NCI-H146 treated with DMSO at 0.1 percent for 48 hours (cell line): Measurements from ENCODE around the gene NPS.

Experiments used
- DNase-seq: peaks from one replicate; lab custom pipeline; 2025; ENCODE audit not compliant: unreplicated experiment; lab: John Stamatoyannopoulos, UW

The NPS gene

DNA sequence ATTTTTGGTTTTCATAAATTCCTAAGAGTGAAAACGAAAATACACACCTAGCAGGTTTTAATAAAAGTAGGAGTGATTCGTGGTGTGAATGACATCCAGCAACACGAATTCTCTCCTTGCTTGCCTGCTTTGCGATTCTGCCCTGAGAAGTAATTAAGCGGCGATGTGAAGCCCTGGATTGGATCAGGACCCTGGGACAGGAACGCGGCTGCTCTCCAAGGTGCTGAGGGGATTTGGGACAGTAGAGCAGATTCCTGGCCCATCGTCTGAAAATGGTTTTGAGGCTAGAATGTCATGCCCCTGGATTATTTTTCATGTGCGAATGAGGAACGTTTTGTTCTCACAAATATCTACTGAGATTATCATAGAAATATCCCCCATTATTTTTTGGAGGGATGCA is 7.8 kb downstream of the NPS start:
- no peak for DNase-seq

- DNase-seq: no peak
These were observed 12.5 kb downstream of the NPS start for GRCh38 chr10:127561647-127562046.

DNA sequence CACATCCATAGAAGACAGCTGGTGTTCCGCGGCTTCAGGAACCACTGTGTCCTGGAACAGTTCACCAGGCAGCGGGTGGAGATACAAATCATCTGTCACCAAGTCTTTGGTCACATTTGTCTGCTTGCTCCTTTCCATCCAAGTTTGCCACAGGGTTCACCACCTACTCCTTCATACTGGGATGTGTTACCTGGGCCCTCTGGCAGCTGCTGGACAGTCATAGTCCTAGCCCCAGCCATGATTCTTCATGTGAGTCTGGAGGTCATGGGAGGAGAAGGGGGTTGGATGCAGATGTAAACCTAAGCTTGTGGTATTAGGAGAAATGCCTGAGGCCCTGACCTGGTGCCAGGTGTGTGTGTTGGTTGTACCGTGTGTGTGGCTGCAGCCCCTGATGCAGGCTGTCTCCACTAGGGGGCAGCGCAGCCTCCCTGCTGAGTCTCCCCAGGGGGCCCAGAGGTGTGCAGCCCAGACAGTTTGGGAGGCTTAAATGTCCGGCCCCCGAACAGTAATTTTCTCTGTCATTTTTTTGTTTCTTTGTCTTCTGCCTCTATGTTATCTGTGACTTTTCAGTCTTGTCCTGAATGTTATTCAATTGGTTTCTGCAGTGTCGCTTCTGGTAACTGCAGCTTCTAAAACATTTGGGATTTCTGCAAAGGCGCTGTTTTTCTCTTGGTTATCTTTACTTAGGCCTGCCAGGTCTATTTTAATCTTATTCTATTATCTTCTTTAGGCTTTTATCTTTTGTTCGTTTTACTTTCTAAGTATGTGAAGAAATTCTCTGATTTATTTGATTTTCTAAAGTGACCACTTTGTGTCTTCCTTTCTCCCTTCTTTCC is 14.8 kb downstream of the NPS start:
- no peak for DNase-seq

- DNase-seq: no peak
These were observed 15.5 kb downstream of the NPS start for GRCh38 chr10:127564644-127565043.

DNA sequence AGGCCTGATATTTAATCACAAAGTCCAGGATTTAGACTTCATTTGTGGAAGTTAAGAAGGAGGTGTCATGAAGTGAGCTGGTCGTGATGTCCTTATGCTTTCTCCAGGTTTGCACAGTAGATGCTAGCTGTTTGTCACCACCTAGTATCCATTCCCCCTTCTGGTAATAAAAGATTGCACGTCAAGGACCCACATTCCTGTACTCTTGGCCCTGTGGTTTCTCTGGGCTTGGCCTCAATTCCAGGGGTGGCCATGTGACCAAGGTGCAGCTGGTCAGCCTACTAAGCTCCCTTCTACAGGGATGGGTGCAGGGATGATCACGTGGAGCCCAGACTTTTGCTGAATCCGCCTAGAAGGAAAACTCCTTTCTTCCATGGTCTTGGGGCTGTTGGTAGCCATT is 16.5 kb downstream of the NPS start:
- no peak for DNase-seq

DNA sequence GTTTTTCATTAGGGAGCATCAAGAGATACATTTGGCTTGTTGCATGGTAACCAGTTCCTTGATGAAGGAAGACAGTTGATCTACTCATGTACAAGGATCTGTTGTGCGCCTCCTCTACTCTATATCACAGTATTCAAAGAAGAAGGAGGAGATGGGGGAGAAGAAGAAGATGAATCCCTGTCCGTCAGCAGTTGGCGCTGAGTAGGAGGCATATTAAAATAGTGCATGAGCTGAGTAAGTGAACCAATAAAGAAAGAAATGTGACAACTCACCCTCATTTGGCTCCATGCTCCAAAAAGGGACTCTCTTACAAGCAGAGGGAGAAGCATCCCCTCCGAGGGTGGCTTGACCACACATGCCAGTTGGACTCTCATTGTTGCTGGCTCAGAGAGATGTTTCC is 20.1 kb downstream of the NPS start:
- DNase-seq: no peak

DNA sequence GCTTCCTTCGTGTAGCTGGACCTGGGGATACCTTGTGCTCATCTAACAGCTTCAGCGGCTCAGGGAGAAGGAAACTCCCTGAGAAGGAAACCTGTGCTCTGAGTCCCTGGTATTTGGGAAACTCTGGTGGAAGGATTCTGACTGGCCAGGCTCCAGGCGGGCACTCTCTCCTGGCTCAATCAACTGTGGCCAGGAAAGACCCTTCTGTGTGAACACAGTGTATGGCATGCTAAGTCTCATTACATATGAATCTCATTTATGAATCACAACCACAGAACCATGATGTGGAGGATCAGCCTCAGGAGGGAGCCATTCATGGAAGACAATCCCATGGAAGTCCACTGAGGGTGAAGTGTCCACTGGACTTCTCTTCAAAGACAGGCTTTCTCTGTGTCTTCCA is 20.9 kb downstream of the NPS start:
- no peak for DNase-seq

- no peak for DNase-seq
These were observed 22.3 kb downstream of the NPS start for GRCh38 chr10:127571386-127571785.

DNA sequence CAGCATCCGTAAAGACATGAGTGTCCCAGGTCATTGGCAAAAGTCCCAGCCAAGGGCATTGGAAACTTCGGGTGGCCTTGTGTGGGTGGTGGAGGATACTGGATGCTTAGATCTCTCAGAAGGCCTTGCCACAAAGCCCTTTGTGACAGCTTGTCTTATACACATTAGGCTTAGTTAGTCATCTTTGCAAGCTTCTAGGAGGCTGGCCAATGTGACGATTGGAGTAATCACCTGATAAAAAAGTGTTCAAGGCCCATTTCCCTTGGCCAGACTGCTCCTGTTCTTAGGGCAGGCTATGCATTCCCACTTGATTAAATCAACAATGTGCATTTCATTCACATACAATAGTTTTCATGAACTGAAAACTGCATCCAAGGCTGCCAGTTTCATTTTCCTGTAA is 26.9 kb downstream of the NPS start:
- no peak for DNase-seq

- no peak for DNase-seq
These were observed 27.6 kb downstream of the NPS start for GRCh38 chr10:127576740-127577161.

DNA sequence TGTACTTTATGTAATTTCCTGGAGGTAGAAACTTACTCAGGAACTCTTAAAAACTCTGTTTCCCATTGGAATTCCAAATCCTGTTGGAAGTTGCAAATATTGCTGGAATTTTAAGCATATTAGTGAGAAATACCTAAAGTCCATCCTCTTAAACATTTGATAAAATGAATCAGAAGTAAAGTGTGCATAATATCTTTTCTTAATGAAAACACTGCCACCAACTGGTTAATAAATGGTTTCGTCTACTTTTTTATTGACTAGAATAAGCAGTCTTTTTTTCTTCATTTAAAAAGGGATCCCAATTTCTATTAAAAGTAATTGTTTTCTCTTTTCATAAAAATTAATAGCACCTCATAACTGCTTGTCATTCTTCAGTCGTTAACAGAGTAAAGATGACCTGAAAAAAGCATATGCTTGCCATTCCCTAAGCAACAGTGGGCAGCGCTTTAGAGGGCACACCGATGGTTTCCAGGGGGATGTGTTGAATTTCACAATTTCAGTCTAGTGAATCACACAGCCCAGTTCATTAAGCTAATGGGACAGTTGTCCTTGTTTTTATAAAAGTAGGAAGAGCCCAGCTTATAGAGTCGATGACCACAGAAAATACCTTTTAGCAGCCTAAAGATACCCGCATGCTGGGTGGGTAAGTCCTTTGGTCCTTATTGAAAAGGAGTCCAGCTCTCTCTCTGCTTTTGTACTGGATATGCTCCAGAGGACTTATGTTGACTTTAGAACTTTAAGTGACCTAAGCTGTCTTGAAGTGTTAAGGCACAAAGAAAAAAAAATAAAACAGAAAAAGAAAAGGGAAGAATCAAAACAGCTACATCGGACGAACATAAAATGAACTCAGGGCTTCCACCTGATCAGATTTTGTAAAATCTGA is 28.5 kb downstream of the NPS start:
- peak; percentile 2 for DNase-seq

DNA sequence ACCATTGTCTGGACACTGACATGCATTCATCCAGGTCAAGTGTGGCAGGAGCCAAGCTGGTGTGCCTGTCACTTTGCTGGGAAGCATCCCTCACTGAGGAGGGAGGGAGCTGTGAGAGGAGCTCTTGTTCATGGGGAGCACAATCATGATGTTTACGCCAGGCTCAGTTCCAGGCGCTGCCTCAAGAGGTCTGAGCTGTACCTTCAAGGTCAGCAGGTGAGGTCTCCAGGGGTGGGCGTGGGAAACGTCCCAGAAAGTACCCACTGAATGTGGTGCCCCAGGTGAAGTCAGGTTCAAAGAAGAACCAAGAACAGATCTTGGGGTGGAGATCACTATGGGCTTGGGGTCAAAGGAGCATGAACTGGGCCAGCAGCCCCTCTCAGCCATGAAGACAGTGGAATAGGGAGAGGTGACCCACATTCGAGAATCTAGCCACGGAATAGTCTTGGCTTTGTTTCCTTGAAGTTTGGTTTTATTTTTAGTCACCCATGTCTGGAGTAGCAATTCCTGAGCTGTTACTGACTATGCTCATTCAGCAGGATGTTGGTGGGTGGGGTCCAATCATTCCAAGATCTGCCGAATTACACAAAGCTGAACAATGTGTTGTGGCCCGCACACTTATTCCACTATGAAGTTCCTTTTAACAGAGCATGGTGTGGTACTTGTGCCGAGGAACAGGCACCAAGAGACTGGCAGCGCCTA is 29.3 kb downstream of the NPS start:
- DNase-seq: no peak

DNA sequence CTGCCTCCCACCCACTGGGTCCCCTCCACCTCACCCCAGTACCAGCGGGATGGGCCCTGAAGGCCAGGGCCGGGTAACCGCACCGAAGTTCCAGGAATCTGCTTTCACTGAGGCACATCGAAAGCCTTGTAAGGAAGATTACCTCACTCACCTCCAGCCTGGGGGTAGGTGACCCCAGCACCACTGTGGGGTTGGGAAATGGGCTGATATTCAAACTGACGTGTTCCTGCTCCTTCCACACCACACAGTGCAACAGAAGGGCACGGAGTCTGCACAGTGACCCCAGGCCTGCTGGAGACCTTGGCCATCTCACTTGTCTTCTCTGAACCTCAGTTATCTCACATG is 29.8 kb downstream of the NPS start:
- no peak for DNase-seq

- no peak for DNase-seq
These were observed 30.5 kb downstream of the NPS start for GRCh38 chr10:127579640-127580039.

DNA sequence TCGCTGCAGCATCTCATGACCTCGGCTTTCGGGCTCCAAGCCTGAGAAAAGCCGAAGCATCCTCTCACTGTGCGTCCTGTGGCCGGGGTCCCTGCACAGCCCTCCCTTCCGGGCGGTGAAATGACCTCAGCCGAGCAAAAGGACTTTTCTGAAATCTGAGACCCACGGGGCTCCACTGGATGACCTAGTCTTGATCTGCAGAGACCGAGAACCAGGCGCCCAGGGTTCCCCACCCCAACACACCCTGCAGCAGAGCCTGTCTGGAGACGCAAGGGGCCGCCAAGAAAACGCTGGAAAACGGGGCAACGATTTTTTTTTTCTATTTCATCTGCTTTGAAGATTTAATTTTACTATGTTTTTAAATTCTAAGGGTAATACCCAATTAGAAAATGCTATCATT is 31.7 kb downstream of the NPS start:
- no peak for DNase-seq

- DNase-seq: no peak
These were observed 36.5 kb downstream of the NPS start for GRCh38 chr10:127585519-127586023.

GRCh38 chr10:127587668-127588365 is 38.7 kb downstream of the NPS start:
- no peak for DNase-seq

GRCh38 chr10:127592586-127592985 is 43.5 kb downstream of the NPS start:
- no peak for DNase-seq

DNA sequence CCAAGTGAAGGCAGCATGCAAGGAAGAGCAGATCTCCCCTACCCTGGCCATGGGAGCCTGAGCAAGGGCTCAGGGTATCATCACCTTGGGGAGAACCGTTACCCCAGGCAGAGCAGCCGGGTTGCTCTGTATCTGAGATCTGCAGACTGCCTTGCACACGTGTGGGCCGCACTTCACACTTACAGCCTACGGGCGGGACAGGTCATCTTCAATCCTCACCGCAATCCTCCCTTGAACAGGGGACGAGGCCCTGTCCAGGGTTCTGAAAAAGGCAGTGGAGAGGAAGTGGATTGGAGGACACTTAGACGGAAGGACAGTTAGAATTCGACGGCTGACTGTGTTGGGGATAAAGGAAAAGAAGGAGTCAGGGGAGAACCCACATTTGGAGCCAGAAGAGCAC is 51.4 kb downstream of the NPS start:
- DNase-seq: no peak
